ENCODE measurements around the gene C5AR2. TPM values are rescaled to one million over a fixed set of nuclear protein-coding genes. Genes with fewer than 3 reads are reported as not detected.

C5AR2 gene
- total RNA-seq, 1 experiment from 2014 or later, result 0.22 TPM

GRCh38 chr19:47378246-47378645, 46.3 kb downstream of the C5AR2 start (continued):
- TF ChIP-seq PRDM15 (CRISPR knock-in tag; IDR thresholded peaks at IDR 0.05), result no peak

- H3K36me3 Mint-ChIP-seq, result peaks cover 41% of the 10 kb centered on the region
- ChIA-PET POLR2A (no interaction called here), CTCF (interaction anchor here (4.6 kb wide), 1 partner anchor 12 kb away, joined by 29 read pairs; no protein-coding TSS in a partner anchor)
- H3K9me3 Mint-ChIP-seq, result no peaks in the 10 kb centered on the region
- no peaks in the 10 kb centered on the region for H3K4me1 Mint-ChIP-seq
- H3K4me3 Mint-ChIP-seq, result no peak overlapping the region
- no peak for ATAC-seq
- DNase-seq (ENCODE audit: low spot score), result no peak
- TF ChIP-seq IRF1 (CRISPR knock-in tag; IDR thresholded peaks at IDR 0.05) (no peak), ZNF219 (CRISPR knock-in tag; IDR thresholded peaks at IDR 0.05; ENCODE audit: borderline replicate concordance) (no peak), MAX (CRISPR knock-in tag; IDR thresholded peaks at IDR 0.05) (no peak), ZNF512 (CRISPR knock-in tag; IDR thresholded peaks at IDR 0.05; ENCODE audit: borderline replicate concordance) (no peak), HMGA2 (CRISPR knock-in tag; IDR thresholded peaks at IDR 0.05) (no peak), ZNF423 (CRISPR knock-in tag; IDR thresholded peaks at IDR 0.05) (no peak), HMGXB4 (CRISPR knock-in tag; IDR thresholded peaks at IDR 0.05) (no peak), FOXP1 (CRISPR knock-in tag; IDR thresholded peaks at IDR 0.05; ENCODE audit: borderline replicate concordance) (no peak), AR (CRISPR knock-in tag; IDR thresholded peaks at IDR 0.05) (no peak), ZNF425 (CRISPR knock-in tag; conservative IDR thresholded peaks at IDR 0.05) (no peak), KAT7 (CRISPR knock-in tag; IDR thresholded peaks at IDR 0.05; ENCODE audit: borderline replicate concordance) (no peak), PRRX2 (CRISPR knock-in tag; IDR thresholded peaks at IDR 0.05) (no peak), SMAD3 (CRISPR knock-in tag; IDR thresholded peaks at IDR 0.05; ENCODE audit: borderline replicate concordance) (no peak), ZNF138 (CRISPR knock-in tag; conservative IDR thresholded peaks at IDR 0.05) (no peak), ZMAT4 (CRISPR knock-in tag; IDR thresholded peaks at IDR 0.05) (no peak), ETV6 (CRISPR knock-in tag; IDR thresholded peaks at IDR 0.05) (no peak), JAZF1 (CRISPR knock-in tag; IDR thresholded peaks at IDR 0.05) (no peak), RELA (CRISPR knock-in tag; IDR thresholded peaks at IDR 0.05; ENCODE audit: borderline replicate concordance) (no peak), GABPB1 (CRISPR knock-in tag; IDR thresholded peaks at IDR 0.05) (no peak)
- no peaks in the 10 kb centered on the region for H3K27me3 Mint-ChIP-seq (ENCODE audit: low read depth)
- H3K27ac Mint-ChIP-seq, result no peak overlapping the region
These were observed 47.5 kb downstream of the C5AR2 start for GRCh38 chr19:47379381-47379938.

Measured in WTC11 (cell line).